Spinal cord (tissue), 10 donors: Measurements from ENCODE around the gene ATXN7. TPM values are rescaled to one million over a fixed set of nuclear protein-coding genes. Genes with fewer than 3 reads are reported as not detected.

Source experiments
- DNase-seq, 6 donors: peaks; one replicate each; pipeline versions ENCODE4 v3.0.0 to v3.0.0-alpha.2; 2013 to 2015; ENCODE audit warnings: low spot score in 6 of 6, low read depth in 4 of 6
- H3K27ac ChIP-seq: one replicate; pipeline ENCODE4 v1.5.1; 2013; ENCODE audit warnings: low read depth, low read length, control low read depth
- H3K27me3 ChIP-seq: one replicate; pipeline ENCODE4 v1.6.1; 2013; ENCODE audit warnings: low read length; ENCODE audit not compliant: control insufficient read depth, insufficient read depth
- H3K36me3 ChIP-seq: one replicate; pipeline ENCODE4 v1.6.1; 2013; ENCODE audit warnings: low read length; ENCODE audit not compliant: control insufficient read depth, insufficient read depth
- H3K4me1 ChIP-seq: one replicate; pipeline ENCODE4 v1.6.1; 2013; ENCODE audit warnings: low read length; ENCODE audit not compliant: control insufficient read depth, insufficient read depth
- H3K4me3 ChIP-seq: one replicate; pipeline ENCODE4 v1.5.1; 2013; ENCODE audit warnings: low read depth, low read length, control low read depth
- H3K9me3 ChIP-seq: one replicate; pipeline ENCODE4 v1.6.1; 2013; ENCODE audit warnings: low read length; ENCODE audit not compliant: control insufficient read depth, insufficient read depth
- WGBS: methylation state at CpG from one replicate; pipeline ENCODE4 v1.1.5; 2013; ENCODE audit warnings: missing lambda C conversion rate; ENCODE audit not compliant: insufficient coverage; 5-methylcytosine and 5-hydroxymethylcytosine counted together
- polyA plus RNA-seq, 2 donors: library from polyadenylated mRNA; unstranded; fragments of 120-200 nt; gene quantifications; one replicate each; pipeline ENCODE4 v1.2.1, GENCODE V29; 2013; ENCODE audit not compliant: insufficient read length in 2 of 2
- total RNA-seq, 2 donors: library from RNA; depleted of rRNA in 1 of 2; stranded (reverse); fragments of 120-200 nt in 1 of 2; fragments of >200 nt in 1 of 2; gene quantifications; one replicate each; pipeline versions ENCODE4 v1.2.3 to v1.2.4, GENCODE V29; 2013 to 2014
- donor health status: healthy.

ATXN7 gene
- total and polyA plus RNA-seq, 4 donors: 13.8 to 14.9 (median 14.7) TPM

DNA sequence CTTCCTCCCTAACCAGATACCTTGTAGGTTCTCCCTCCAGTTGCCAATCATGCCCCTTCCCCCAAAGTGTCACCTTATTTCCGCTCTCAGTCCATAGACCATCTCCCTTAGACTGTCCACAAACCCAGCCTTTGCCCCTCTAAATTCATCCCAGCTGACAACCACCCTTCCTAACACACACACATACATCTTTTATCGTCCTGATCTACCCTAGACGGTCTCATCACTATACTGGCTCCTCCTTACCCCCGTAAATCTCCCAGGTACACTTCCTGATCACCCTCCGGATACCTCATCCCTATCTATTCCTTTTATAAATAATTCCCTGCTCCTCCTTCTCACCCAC lies 890 bp upstream of the ATXN7 start:
- DNase-seq: no peak
- Histone ChIP-seq H3K27ac (peak overlapping the region; percentile 42), H3K4me3 (peak overlapping the region; percentile 77), H3K27me3 (no peaks in the 10 kb centered on the region), H3K36me3 (no peaks in the 10 kb centered on the region), H3K4me1 (peaks cover 7% of the 10 kb centered on the region), H3K9me3 (no peaks in the 10 kb centered on the region)
- 26% methylated on average over 5 of the region's 5 CpGs for WGBS

DNA sequence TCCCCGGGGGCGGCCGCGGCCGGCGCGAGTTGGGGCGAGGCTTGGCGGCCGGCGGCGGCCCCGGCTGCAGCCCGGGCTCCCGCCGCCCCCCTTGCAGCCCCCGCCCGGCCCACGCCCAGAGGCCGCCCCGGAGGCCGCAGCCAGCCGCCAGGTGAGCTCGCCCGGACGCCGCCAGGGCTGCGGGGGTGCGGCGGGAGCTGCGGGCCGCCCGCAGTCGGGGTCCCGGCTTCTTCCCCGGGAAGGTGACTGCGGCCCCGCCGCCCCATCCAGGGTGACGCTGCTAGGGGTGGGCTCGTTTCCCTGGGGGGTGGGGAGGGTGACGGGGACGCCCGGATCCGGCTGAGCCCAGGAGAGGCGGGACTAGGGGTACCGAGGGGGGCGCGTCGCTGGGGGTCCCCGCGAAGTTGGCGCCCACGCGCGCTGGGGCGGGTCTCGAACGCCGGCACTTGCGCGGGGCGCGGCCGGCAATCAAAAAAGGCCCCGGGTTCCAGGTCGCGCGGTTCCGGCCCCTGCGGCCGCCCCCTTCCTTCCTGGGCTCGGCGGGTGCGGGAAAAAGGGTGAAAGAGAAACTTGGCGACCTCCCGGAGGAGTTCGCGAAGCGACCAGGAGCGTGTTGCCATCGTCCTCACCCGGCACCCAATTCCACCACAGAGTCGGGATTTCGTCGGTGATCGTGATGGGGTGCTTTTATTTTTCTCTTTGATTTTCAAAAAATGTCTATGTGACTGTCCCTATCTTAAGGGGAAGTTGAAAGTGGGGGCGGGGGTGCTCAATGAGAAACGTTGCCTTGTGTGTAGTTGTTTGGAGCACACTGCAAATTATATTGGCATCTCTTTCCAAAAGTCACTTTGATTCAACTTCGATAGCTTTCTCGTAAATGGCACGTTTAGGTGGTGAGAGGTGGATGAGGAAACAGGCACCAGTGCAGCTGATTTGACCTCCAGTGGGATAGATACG lies 619 bp downstream of the ATXN7 start:
- peak in 3 of 6 donors; percentile 15 to 65 (median 41) for DNase-seq
- Histone ChIP-seq H3K27me3 (no peaks in the 10 kb centered on the region), H3K36me3 (no peaks in the 10 kb centered on the region), H3K4me3 (peak overlapping the region; percentile 71), H3K4me1 (peaks cover 7% of the 10 kb centered on the region), H3K27ac (no peak overlapping the region), H3K9me3 (no peaks in the 10 kb centered on the region)
- WGBS: under 1% methylated on average over 82 of the region's 93 CpGs

DNA sequence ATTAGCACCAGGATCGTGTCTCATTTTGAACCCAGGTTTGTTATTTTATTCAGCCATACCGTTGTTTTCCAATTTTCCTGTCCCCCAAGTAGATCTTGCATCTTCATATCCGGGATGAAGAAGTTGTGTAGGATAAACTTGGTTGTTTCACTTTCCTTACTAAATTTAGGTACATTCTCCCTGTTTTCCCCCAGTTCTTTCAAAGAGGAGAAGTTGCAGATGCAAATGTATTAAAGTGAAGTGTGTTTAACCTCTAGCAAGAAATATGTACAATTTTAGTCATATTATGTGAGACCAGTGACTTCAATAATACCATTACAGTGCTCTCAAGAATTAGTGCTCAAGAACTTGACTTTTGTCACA lies 1.3 kb downstream of the ATXN7 start:
- WGBS: no CpG with 5 or more reads among the region's 3 CpGs
- H3K27ac ChIP-seq: no peak overlapping the region
- no peaks in the 10 kb centered on the region for H3K9me3 ChIP-seq
- H3K4me3 ChIP-seq: peak overlapping the region; percentile 71
- H3K36me3 ChIP-seq: no peaks in the 10 kb centered on the region
- peaks cover 7% of the 10 kb centered on the region for H3K4me1 ChIP-seq
- DNase-seq: no peak
- H3K27me3 ChIP-seq: no peaks in the 10 kb centered on the region

DNA sequence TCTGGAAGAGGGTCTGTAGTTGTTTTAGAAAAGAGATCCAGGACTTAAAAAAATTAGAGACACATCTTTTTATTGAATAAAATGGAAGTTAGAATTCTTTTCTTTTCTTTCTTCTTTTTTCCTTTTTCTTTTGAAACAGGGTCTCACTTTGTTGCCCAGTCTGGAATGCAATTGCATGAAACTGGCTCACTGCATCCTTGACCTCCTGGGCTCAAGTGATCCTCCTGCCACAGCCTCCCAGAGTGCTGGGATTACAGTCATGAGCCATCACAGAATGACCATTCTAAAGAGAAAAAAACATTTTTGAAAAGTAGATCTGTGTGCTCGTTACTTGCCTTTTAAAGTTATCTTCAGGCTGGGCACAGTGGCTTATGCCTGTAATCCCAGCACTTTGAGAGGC lies 3.6 kb downstream of the ATXN7 start:
- no peaks in the 10 kb centered on the region for H3K27me3 ChIP-seq
- H3K36me3 ChIP-seq: no peaks in the 10 kb centered on the region
- no peak for DNase-seq
- WGBS: no CpG with 5 or more reads among the region's 1 CpG
- no peak overlapping the region for H3K4me3 ChIP-seq
- no peak overlapping the region for H3K27ac ChIP-seq
- no peaks in the 10 kb centered on the region for H3K9me3 ChIP-seq
- peaks cover 4% of the 10 kb centered on the region for H3K4me1 ChIP-seq

DNA sequence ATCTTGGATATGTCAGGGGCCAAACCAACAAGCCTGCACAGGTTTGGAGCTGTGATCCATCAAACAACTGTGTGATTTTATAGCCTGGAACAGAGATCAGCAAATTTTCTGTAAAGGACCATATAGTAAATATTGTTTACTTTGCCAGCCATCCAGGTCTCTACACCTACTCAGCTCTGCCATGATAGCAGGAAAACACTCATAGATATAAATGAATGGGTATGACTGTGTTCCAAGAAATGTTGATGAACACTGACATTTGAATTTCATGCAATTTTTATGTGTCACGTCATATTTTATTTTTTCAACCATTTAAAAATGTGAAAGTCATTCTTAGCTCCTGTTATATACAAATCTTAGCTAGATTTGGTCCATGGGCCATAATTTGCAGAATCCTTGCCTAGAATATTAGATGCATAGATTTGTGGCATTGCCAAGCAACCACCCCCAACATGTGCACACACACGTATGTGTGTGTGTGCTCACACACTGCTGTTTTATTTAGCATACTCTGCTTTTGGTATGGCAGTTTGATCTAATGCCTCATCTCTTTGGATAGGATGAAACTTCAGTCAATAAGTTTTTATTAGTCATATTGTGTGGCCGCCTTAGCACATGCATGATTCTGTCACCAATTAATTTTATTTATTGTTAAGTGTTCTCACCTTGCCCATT lies 6.4 kb downstream of the ATXN7 start:
- no peaks in the 10 kb centered on the region for H3K36me3 ChIP-seq
- no peak overlapping the region for H3K4me3 ChIP-seq
- no peak overlapping the region for H3K27ac ChIP-seq
- H3K4me1 ChIP-seq: no peaks in the 10 kb centered on the region
- H3K27me3 ChIP-seq: no peaks in the 10 kb centered on the region
- no peaks in the 10 kb centered on the region for H3K9me3 ChIP-seq
- WGBS: no CpG with 5 or more reads among the region's 3 CpGs
- no peak for DNase-seq

DNA sequence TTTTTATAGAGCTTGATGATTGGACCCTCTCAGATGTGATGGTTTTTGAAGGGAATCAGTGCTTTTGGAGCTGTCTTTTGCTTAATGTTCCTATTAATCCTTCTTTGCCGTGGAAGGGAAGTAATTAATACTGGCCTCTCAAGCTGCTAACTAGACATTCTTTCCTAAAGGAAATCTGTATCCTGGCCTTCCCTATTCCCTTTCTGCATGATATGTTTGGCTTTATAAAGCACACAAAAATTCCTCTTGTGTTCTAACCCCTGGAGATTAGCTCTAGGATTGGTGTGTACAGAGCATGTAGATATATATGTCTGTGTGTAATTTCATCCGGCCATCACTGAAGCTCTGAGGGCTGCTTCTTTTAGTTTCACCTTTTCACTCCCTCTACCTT lies 6.9 kb downstream of the ATXN7 start:
- Histone ChIP-seq H3K36me3 (no peaks in the 10 kb centered on the region), H3K27ac (no peak overlapping the region), H3K27me3 (no peaks in the 10 kb centered on the region), H3K4me3 (no peak overlapping the region), H3K9me3 (no peaks in the 10 kb centered on the region), H3K4me1 (no peaks in the 10 kb centered on the region)
- no peak for DNase-seq
- whole genome bisulfite sequencing: no CpG with 5 or more reads among the region's 2 CpGs

DNA sequence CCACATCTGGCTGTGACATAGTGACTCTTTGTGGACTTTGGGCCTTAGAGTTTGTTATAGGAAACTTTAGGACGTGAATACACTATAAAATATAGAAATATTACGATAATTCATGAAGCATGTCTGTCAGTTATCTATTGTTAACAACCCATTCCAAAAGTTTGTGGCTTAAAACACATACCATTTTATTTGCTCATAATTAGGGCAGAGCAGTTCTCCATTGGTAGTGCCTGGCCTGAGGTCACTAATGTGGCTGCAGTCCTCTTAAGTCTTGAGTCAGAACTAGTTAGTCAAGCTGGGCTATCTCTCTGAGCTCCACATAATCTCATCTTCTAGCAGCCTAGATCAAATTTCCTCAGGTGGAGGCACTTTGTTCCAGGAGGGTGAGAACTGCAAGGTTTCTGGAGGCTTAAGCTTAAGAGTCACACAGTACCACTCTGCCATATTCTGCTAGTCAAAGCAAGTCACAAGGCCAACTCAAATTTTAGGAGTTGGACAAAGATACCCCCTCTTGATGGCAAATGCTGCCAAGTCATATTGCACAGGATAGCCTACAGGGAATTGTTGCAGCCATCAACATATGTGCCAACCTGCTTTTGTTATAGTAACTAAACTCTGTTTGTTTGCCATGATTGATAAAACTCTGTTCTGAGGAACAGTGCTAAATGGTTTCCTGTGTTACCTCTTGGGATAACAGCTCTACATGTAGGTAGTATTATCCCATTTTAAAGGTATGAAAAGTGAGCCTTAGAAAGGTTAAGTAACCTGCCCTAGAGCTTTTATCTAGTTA lies 8.7 kb downstream of the ATXN7 start:
- H3K4me1 ChIP-seq: peaks cover 2% of the 10 kb centered on the region
- no peak overlapping the region for H3K4me3 ChIP-seq
- H3K27me3 ChIP-seq: no peaks in the 10 kb centered on the region
- no peaks in the 10 kb centered on the region for H3K36me3 ChIP-seq
- no peak overlapping the region for H3K27ac ChIP-seq
- H3K9me3 ChIP-seq: no peaks in the 10 kb centered on the region
- no peak for DNase-seq
- no CpG with 5 or more reads among the region's 2 CpGs for WGBS

DNA sequence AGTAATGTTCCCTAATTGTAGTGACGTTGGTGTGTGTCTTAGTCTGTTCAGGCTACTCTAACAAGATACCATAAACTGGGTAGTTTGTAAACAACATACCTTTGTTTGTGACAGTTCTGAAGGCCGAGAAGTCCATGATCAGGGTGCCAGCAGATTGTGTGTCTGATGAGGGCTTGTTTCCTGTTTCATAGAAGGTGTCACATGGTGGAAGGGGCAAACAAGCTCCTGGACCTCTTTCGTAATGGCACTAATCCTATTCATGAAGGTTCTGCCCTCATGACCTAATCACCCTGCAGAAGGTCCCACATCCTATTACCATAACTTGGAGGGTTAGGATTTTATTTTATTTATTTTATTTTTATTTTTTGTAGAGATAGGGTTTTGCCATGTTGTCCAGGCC lies 11.1 kb downstream of the ATXN7 start:
- WGBS: no CpG with 5 or more reads among the region's 3 CpGs

DNA sequence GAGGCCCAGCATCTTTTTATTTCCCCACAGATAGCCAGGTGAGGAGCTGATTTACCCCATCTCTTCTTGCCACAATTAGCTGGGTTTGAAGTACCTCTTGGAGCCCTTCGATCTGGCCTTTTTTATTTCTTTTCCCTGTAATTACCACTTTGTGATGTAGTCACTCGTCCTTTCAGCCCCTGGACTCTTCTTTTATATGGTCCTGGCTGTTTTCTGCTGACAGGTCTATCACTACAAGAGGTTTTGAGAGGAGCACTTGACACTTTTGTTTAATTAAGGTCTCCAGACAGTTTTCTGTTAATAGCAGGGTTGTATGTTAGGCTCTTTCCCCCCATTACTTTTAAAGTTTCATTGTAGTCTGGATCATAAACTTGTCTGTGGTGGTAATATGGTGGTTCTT lies 11.8 kb downstream of the ATXN7 start:
- WGBS: 57% methylated on average over 1 of the region's 2 CpGs
- Histone ChIP-seq H3K27ac (no peak overlapping the region), H3K4me3 (no peak overlapping the region), H3K4me1 (peaks cover 8% of the 10 kb centered on the region), H3K36me3 (no peaks in the 10 kb centered on the region), H3K27me3 (no peaks in the 10 kb centered on the region), H3K9me3 (no peaks in the 10 kb centered on the region)
- no peak for DNase-seq

More for the DNA sequence above, 11.1 kb downstream of the ATXN7 start:
- Histone ChIP-seq H3K9me3 (no peaks in the 10 kb centered on the region), H3K4me1 (peaks cover 8% of the 10 kb centered on the region), H3K4me3 (no peak overlapping the region), H3K27me3 (no peaks in the 10 kb centered on the region), H3K36me3 (no peaks in the 10 kb centered on the region), H3K27ac (no peak overlapping the region)
- no peak for DNase-seq
